Measurements from ENCODE around the gene MSRB2. TPM values are rescaled to one million over a fixed set of nuclear protein-coding genes. Genes with fewer than 3 reads are reported as not detected.

The MSRB2 gene
- total RNA-seq, 6 experiments from 2014 or later: 23.5 to 31.2 (median 26.2) TPM

DNA sequence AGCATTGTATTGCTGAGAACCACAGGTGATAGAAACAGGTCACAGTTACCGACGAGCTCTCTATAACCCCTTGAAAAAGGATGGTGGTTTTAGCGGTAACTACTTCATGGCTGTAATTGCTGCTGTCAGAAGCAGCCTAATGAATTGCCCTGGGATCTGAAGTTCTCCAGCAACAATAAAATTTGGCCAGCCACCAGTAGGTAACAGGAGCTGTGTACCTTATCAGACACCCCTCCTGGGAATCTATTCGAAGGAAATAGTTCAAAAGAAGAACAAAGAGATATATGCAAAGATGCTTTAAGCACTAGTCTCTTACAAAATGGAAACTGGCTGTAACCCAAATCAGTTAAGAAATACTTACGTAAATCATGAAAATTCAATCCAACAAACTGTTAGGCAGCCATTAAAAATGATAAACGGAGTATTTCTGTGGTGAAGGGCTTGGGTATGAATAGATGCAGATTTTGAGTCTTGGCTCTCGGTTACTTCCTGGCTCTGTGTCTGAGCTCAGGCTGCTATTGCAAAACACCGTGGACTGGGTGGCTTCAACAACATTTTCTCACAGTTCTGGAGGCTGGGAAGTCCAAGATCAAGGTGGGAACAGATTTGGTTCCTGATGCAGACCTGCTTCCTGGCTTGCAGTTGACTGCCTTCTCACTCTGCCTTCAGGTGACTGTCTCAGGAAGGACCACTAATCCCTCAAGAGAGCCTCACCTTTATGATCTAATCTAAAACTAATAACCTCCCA lies 1.6 kb downstream of the MSRB2 start:
- H3K27ac Mint-ChIP-seq: no peak overlapping the region; the same call in 1 of the 2 replicates

DNA sequence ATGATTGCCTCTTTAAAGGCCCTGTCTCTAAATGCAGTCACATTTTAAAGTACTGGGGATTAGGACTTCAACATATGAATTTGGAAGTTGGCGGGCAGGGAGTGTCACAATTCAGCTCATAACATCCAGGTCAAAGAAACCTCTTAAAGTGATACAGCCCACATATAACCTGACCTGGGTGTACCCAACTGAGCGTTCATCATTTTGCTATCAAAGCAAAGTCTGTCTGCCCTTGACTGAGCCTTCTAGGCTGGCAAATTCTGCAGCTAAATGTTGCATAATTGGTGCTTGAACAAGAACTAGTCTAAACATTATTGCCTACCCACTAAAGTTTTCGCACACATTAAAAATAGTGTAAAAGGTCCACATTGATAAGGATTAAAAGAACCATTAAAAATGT lies 3.7 kb downstream of the MSRB2 start:
- TF ChIP-seq, protein P1, sequence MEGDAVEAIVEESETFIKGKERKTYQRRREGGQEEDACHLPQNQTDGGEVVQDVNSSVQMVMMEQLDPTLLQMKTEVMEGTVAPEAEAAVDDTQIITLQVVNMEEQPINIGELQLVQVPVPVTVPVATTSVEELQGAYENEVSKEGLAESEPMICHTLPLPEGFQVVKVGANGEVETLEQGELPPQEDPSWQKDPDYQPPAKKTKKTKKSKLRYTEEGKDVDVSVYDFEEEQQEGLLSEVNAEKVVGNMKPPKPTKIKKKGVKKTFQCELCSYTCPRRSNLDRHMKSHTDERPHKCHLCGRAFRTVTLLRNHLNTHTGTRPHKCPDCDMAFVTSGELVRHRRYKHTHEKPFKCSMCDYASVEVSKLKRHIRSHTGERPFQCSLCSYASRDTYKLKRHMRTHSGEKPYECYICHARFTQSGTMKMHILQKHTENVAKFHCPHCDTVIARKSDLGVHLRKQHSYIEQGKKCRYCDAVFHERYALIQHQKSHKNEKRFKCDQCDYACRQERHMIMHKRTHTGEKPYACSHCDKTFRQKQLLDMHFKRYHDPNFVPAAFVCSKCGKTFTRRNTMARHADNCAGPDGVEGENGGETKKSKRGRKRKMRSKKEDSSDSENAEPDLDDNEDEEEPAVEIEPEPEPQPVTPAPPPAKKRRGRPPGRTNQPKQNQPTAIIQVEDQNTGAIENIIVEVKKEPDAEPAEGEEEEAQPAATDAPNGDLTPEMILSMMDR (IDR thresholded peaks at IDR 0.05): no peak
- Mint-ChIP-seq H3K27me3 (ENCODE audit: insufficient read depth) (peaks cover 3% of the 10 kb centered on the region; the same call in 1 of the 2 replicates), H3K9me3 (no peaks in the 10 kb centered on the region), H3K4me1 (ENCODE audit: low read depth) (peaks cover 38% of the 10 kb centered on the region), H3K36me3 (ENCODE audit: low read depth) (peaks cover 8% of the 10 kb centered on the region; the same call in 1 of the 2 replicates), H3K4me3 (no peak overlapping the region), H3K27ac (no peak overlapping the region)
- no peak for DNase-seq

More for the DNA sequence above, 1.6 kb downstream of the MSRB2 start:
- H3K4me3 Mint-ChIP-seq: peak overlapping the region; percentile 95
- DNase-seq: peak; percentile 20
- TF ChIP-seq, protein P1 (IDR thresholded peaks at IDR 0.05): no peak
- H3K9me3 Mint-ChIP-seq: 0 out of 2 replicates have a peak, but pooled peaks cover 5% of the 10 kb centered on the region
- H3K27me3 Mint-ChIP-seq (ENCODE audit: insufficient read depth): peaks cover 3% of the 10 kb centered on the region; the same call in 1 of the 2 replicates
- peaks cover 8% of the 10 kb centered on the region; the same call in 1 of the 2 replicates for H3K36me3 Mint-ChIP-seq (ENCODE audit: low read depth)
- peaks cover 38% of the 10 kb centered on the region for H3K4me1 Mint-ChIP-seq (ENCODE audit: low read depth)

DNA sequence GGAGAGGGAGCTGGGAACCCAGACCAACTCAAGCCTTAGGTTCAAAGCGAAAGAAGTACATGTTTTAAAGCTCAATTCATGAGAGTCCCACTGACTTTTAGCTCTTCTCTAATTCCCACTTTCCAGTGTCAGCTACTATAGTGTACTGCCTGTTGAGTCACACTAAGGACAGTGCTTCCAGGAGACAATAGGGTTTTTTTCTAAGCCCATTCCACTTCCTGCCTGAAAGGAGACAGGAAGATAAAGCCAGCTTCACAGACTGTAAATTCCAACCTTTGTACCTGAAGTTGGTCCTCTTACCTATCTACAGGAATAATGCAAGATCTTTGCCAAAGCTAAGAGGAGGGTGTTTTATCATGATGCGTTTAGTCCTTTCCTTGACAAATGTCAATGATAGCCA lies 4.4 kb downstream of the MSRB2 start:
- Mint-ChIP-seq H3K27me3 (ENCODE audit: insufficient read depth) (no peaks in the 10 kb centered on the region), H3K27ac (no peak overlapping the region), H3K9me3 (no peaks in the 10 kb centered on the region), H3K4me3 (no peak overlapping the region), H3K36me3 (ENCODE audit: low read depth) (peaks cover 10% of the 10 kb centered on the region; the same call in 1 of the 2 replicates), H3K4me1 (ENCODE audit: low read depth) (peaks cover 31% of the 10 kb centered on the region)
- no peak for DNase-seq
- TF ChIP-seq, protein P1 (IDR thresholded peaks at IDR 0.05): no peak

DNA sequence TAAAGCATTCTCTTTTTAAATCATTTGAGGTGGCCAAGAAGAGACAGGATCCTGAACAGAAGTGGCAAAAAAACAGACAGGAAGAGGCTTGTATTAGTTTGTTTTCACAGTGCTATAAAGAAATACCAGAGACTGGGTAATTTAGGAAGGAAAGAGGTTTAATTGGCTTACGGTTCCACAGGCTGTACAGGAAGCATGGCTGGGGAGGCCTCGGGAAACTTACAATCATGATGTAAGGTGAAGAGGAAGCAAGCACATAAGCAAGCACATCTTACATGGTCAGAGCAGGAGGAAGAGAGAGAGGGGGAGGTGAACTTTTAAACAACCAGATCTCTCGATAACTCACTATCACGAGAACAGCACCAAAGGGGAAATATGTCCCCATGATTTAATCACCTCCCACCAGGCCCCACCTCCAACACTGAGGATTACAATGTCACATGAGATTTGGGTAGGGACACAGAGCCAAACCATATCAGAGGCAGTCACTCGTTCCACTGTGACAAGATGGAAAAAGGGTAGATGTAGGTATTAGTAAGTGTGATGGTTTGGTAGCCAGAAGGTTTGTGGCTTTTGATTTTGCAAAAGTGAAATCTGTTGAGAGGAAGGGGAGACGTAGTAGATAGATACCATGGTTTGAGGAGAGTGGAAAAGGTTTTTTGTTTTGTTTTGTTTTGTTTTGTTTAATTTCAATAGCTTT lies 5.1 kb downstream of the MSRB2 start:
- no peaks in the 10 kb centered on the region for H3K27me3 Mint-ChIP-seq (ENCODE audit: insufficient read depth)
- no peak overlapping the region for H3K27ac Mint-ChIP-seq
- no peaks in the 10 kb centered on the region for H3K9me3 Mint-ChIP-seq

DNA sequence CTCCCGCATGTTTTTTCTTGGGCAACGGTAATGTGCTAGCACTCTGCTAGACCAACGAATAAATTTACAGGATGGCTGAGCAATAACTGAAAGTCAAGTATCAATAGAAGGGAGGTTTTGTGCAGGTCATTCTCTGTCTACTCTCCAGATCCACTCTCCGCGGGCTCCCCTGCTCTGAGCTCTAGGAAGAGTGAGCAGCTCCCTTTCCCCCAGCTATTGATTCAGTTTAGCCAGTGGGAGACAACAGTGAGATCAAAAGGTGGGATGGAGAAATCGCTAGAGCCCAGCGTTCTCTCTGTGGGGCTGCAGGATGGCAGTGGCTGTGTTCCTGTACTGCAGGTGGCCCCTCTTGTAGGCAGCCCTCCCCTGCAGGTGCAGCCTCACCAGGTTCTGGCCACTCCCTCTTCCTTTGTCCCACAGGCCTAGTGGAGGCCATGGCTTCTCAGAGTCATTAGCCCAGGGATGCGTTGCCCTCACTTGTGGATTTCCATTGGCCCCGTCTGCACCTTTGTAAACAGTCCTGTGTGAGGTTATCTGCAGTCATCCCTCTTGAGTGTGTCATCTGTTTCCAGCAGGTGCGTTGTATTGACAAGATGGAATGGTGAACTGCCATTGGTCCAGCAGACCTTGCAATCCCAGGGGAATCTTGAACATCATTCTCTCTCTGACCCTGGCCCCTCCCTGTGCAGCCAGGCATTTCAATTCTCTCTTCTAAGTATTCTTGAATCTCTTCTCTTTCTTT lies 11.1 kb downstream of the MSRB2 start:
- H3K9me3 Mint-ChIP-seq: no peaks in the 10 kb centered on the region
- 0 out of 2 replicates have a peak, but pooled peaks cover 3% of the 10 kb centered on the region for H3K36me3 Mint-ChIP-seq (ENCODE audit: low read depth)
- H3K27me3 Mint-ChIP-seq (ENCODE audit: insufficient read depth): no peaks in the 10 kb centered on the region
- DNase-seq: no peak
- no peaks in the 10 kb centered on the region for H3K4me1 Mint-ChIP-seq (ENCODE audit: low read depth)
- H3K27ac Mint-ChIP-seq: no peak overlapping the region
- no peak overlapping the region for H3K4me3 Mint-ChIP-seq
- TF ChIP-seq, protein P1 (IDR thresholded peaks at IDR 0.05): no peak

More for the DNA sequence above, 5.1 kb downstream of the MSRB2 start:
- Mint-ChIP-seq H3K4me1 (ENCODE audit: low read depth) (peaks cover 28% of the 10 kb centered on the region), H3K36me3 (ENCODE audit: low read depth) (peaks cover 11% of the 10 kb centered on the region; the same call in 1 of the 2 replicates), H3K4me3 (no peak overlapping the region)
- TF ChIP-seq, protein P1 (IDR thresholded peaks at IDR 0.05): no peak
- no peak for DNase-seq

All from HFFc6 (cell line).